HepG2 (cell line): ENCODE measurements around the gene CPS1.

Source experiments
- EP300 ChIP-seq, 3 experiments: sonication (generic) in 1 of 3; formaldehyde crosslinking in 1 of 3; IDR thresholded peaks; 2 replicates each; pipeline versions ENCODE4 v1.5.1 to v1.6.1; 2011 to 2020; ENCODE audit warnings: low read depth in 2 of 3, low read length in 2 of 3, borderline replicate concordance in 1 of 3, improper control_type of control experiment in 1 of 3, mild to moderate bottlenecking in 1 of 3, missing genetic modification reagents in 1 of 3, moderate library complexity in 1 of 3
- ISL2 ChIP-seq: sonication (generic); formaldehyde crosslinking; IDR thresholded peaks from 2 replicates; pipeline ENCODE4 v1.5.0; 2020; ENCODE audit warnings: missing genetic modification reagents
- NFIB ChIP-seq: sonication (generic); formaldehyde crosslinking; IDR thresholded peaks from 2 replicates; pipeline ENCODE4 v1.9.0; 2021; ENCODE audit warnings: missing genetic modification reagents, mild to moderate bottlenecking, borderline replicate concordance
- POLR2AphosphoS5 ChIP-seq: IDR thresholded peaks from 2 replicates; pipeline ENCODE4 v1.6.1; 2012; ENCODE audit warnings: low read depth, low read length
- PRPF4 ChIP-seq: fragments of 200-400 bp; formaldehyde crosslinking; IDR thresholded peaks from 2 replicates; pipeline ENCODE4 v1.6.1; 2016; ENCODE audit warnings: low read length, low read depth; ENCODE audit not compliant: poor library complexity, severe bottlenecking
- REST ChIP-seq, 2 experiments: IDR thresholded peaks; 2 replicates each; pipeline ENCODE4 v1.6.1; 2011 to 2012; ENCODE audit warnings: low read length in 2 of 2, borderline replicate concordance in 1 of 2, low read depth in 1 of 2, mild to moderate bottlenecking in 1 of 2, moderate library complexity in 1 of 2

GRCh38 chr2:210592726-210593125 lies 36.3 kb downstream of the CPS1 start:
- TF ChIP-seq POLR2AphosphoS5 (no peak), ISL2 (CRISPR knock-in tag) (no peak), REST (IDR thresholded peaks at IDR 0.05; ENCODE audit: borderline replicate concordance in 1 of 2, low read depth in 1 of 2, low read length in 2 of 2) (no peak), NFIB (CRISPR knock-in tag) (no peak), EP300 (IDR thresholded peaks at IDR 0.05; ENCODE audit: low read depth in 2 of 2, low read length in 2 of 2) (no peak), EP300 (CRISPR knock-in tag; IDR thresholded peaks at IDR 0.05; ENCODE audit: borderline replicate concordance) (no peak), PRPF4 (no peak)
